Osteoblast (primary cell): ENCODE results near the gene LZIC. TPM values are rescaled to one million over a fixed set of nuclear protein-coding genes. Genes with fewer than 3 reads are reported as not detected.

Experiments used
- DNase-seq: peaks from one replicate; pipeline ENCODE4 v3.0.0; 2011; ENCODE audit warnings: low spot score, mixed read lengths; ENCODE audit not compliant: insufficient read length; ENCODE audit errors: missing footprints
- H2AFZ ChIP-seq: 2 replicates; pipeline ENCODE4 v1.6.0; 2011; ENCODE audit warnings: mild to moderate bottlenecking, low read length
- H3K27ac ChIP-seq: 2 replicates; pipeline ENCODE4 v1.5.1; 2011; ENCODE audit warnings: mild to moderate bottlenecking, low read depth, low read length, moderate library complexity
- H3K27me3 ChIP-seq: 2 replicates; pipeline ENCODE4 v1.6.0; 2012; ENCODE audit warnings: mild to moderate bottlenecking, control low read depth, inconsistent platforms, low read length, moderate library complexity; ENCODE audit not compliant: insufficient read depth
- H3K36me3 ChIP-seq: 2 replicates; pipeline ENCODE4 v1.5.1; 2011; ENCODE audit warnings: mild to moderate bottlenecking, low read length, control low read depth, moderate library complexity; ENCODE audit not compliant: insufficient read depth
- H3K4me1 ChIP-seq: 2 replicates; pipeline ENCODE4 v1.5.1; 2011; ENCODE audit warnings: mild to moderate bottlenecking, low read length, control low read depth, moderate library complexity; ENCODE audit not compliant: insufficient read depth
- H3K4me2 ChIP-seq: 2 replicates; pipeline ENCODE4 v1.6.0; 2011; ENCODE audit warnings: mild to moderate bottlenecking, low read length; ENCODE audit not compliant: insufficient read depth
- H3K4me3 ChIP-seq: fragments of 200-600 bp; sonication (generic); 3 replicates; pipeline ENCODE4 v1.5.1; 2012; ENCODE audit warnings: mild to moderate bottlenecking, low read length, inconsistent platforms; ENCODE audit not compliant: insufficient read depth
- H3K79me2 ChIP-seq: 2 replicates; pipeline ENCODE4 v1.6.0; 2012; ENCODE audit warnings: mild to moderate bottlenecking, low read length, control low read depth, inconsistent platforms; ENCODE audit not compliant: insufficient read depth
- H3K9me3 ChIP-seq: 2 replicates; pipeline ENCODE4 v1.5.1; 2011; ENCODE audit warnings: low read depth, low read length, control low read depth
- H4K20me1 ChIP-seq: 2 replicates; pipeline ENCODE4 v1.6.0; 2012; ENCODE audit warnings: mild to moderate bottlenecking, low read length, control low read depth; ENCODE audit not compliant: insufficient read depth
- total RNA-seq: library from RNA; depleted of rRNA; stranded (reverse); fragments of >200 nt; gene quantifications from 2 replicates; pipeline ENCODE4 v1.2.3, GENCODE V29; 2012
- TF ChIP-seq, protein P1 (sequence below): IDR thresholded peaks from 2 replicates; pipeline ENCODE4 v1.5.1; 2011; ENCODE audit warnings: mild to moderate bottlenecking, low read depth, low read length, moderate library complexity; ENCODE audit errors: extremely low read depth

LZIC gene
- total RNA-seq, 1 donor, result 37.6 TPM

DNA sequence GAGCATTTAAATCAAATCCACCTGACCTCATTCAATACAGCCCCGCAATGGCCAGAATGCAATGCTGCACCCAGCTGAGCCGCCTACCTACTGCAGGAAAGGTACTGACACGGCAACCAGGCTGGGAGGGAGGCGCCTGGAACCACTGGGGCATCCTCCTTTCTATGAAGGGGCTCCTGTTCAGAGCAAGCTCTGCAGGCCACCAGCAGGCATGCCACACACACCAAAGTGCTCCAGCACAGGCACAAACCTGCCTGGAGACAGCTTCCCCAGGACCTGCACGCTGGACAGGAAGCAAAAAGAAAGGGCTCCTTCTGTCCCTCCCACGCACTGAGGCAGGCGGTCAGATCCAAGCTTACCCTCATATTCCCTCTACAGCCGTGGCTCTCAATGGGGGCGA lies 54.3 kb downstream of the LZIC start:
- no peak overlapping the region for H2AFZ ChIP-seq
- H3K9me3 ChIP-seq, result no peaks in the 10 kb centered on the region
- no peak overlapping the region for H3K27ac ChIP-seq
- H3K27me3 ChIP-seq, result no peaks in the 10 kb centered on the region
- no peak overlapping the region for H3K4me2 ChIP-seq
- H3K79me2 ChIP-seq, result no peaks in the 10 kb centered on the region
- H4K20me1 ChIP-seq, result peaks cover 20% of the 10 kb centered on the region
- no peak for DNase-seq
- peaks cover 35% of the 10 kb centered on the region for H3K4me1 ChIP-seq
- no peak overlapping the region for H3K4me3 ChIP-seq
- TF ChIP-seq, protein P1, sequence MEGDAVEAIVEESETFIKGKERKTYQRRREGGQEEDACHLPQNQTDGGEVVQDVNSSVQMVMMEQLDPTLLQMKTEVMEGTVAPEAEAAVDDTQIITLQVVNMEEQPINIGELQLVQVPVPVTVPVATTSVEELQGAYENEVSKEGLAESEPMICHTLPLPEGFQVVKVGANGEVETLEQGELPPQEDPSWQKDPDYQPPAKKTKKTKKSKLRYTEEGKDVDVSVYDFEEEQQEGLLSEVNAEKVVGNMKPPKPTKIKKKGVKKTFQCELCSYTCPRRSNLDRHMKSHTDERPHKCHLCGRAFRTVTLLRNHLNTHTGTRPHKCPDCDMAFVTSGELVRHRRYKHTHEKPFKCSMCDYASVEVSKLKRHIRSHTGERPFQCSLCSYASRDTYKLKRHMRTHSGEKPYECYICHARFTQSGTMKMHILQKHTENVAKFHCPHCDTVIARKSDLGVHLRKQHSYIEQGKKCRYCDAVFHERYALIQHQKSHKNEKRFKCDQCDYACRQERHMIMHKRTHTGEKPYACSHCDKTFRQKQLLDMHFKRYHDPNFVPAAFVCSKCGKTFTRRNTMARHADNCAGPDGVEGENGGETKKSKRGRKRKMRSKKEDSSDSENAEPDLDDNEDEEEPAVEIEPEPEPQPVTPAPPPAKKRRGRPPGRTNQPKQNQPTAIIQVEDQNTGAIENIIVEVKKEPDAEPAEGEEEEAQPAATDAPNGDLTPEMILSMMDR, result no peak
- H3K36me3 ChIP-seq, result no peaks in the 10 kb centered on the region

DNA sequence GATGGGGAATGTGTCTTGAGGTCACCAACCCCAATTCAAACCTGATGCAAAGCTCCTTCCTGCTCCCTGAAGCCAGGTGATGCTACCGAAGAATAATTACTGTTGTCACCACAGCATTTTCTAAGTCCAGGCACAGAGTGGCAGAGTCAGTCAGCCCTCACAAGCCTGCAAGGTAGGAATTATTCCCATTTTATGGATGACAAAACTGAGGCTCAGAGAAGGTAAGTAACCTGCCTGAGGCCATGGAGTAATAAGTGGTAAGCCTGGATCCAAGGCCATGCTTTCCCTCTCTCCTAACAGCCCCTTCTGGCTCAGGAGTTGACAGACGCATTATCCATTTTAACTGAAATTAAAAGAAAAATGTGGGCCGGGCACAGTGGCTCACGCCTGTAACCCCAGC lies 56.1 kb downstream of the LZIC start:
- Histone ChIP-seq H3K36me3 (no peaks in the 10 kb centered on the region), H3K4me2 (no peak overlapping the region), H4K20me1 (peaks cover 35% of the 10 kb centered on the region), H3K9me3 (no peaks in the 10 kb centered on the region), H3K4me3 (no peak overlapping the region), H2AFZ (no peak overlapping the region), H3K27ac (no peak overlapping the region), H3K4me1 (peaks cover 20% of the 10 kb centered on the region), H3K79me2 (no peaks in the 10 kb centered on the region), H3K27me3 (no peaks in the 10 kb centered on the region)
- TF ChIP-seq, protein P1, result no peak
- no peak for DNase-seq

DNA sequence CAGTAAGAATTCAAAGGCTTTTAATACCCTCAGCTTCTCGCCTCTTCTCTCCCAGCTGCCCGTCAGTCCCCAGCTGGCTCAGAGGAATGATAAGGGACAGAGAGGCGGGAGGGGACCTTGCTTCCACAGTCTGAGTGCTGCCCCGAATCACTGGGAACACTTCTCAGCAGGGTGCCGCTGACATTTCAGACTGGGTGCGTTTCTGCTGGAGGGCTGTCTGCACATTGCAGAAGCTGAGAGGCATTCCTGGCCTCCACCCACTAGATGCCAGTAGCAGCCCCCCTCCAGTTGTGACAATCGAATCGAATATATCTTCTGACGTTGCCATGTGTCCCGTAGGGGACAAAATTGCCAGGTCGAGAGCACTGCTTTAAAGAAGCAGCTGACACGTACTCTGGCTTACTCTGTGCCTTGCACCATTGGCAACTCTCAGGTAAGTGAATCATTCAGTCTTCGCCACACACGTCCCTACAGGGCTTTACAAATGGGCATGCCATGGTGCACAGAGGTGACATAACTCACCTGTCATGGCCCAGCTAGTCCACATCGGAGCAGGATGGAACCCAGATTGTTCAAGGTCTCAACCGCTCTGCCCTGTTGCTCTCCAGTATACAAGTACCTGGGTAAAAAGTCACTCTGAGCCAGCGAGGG lies 57.0 kb downstream of the LZIC start:
- H3K4me1 ChIP-seq, result peaks cover 23% of the 10 kb centered on the region
- peaks cover 40% of the 10 kb centered on the region for H4K20me1 ChIP-seq
- H2AFZ ChIP-seq, result no peak overlapping the region
- no peaks in the 10 kb centered on the region for H3K27me3 ChIP-seq
- H3K27ac ChIP-seq, result no peak overlapping the region
- no peaks in the 10 kb centered on the region for H3K9me3 ChIP-seq
- H3K36me3 ChIP-seq, result no peaks in the 10 kb centered on the region
- no peaks in the 10 kb centered on the region for H3K79me2 ChIP-seq
- H3K4me2 ChIP-seq, result no peak overlapping the region
- TF ChIP-seq, protein P1, result no peak
- DNase-seq, result no peak
- no peak overlapping the region for H3K4me3 ChIP-seq

DNA sequence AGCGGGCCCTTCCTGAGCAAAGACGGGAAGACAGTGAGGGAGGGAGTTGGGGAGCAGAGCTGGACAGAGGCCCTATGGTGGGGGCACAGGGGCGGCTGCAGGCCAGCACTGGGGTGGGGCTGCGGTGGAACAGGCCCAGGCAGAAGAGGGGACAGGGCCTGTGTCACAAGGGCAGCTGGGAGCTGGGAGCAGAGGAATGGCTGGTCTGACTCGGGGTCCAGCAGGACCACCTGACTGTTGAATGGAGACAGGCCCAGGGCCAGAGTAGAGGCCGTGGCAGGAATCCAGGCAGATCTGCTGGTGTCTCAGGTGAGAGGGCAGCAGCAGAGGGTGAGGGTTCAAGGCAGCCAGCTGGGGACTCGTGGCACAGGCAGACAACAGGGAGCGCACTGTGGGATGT lies 58.4 kb downstream of the LZIC start:
- Histone ChIP-seq H4K20me1 (peaks cover 40% of the 10 kb centered on the region), H3K27me3 (no peaks in the 10 kb centered on the region), H3K4me2 (no peak overlapping the region), H3K79me2 (no peaks in the 10 kb centered on the region), H3K36me3 (no peaks in the 10 kb centered on the region), H2AFZ (no peak overlapping the region), H3K9me3 (no peaks in the 10 kb centered on the region), H3K4me3 (no peak overlapping the region), H3K4me1 (peaks cover 9% of the 10 kb centered on the region), H3K27ac (no peak overlapping the region)
- TF ChIP-seq, protein P1, result no peak
- DNase-seq, result no peak
